HG03175 (cell line): ENCODE data around the gene NMNAT1.
"Not testable (repeated sequence)": the region's sequence is repeated elsewhere in the genome, so short reads cannot be mapped to it uniquely, and the experiment has no call there.

Experiments
- ATAC-seq: cut with Tn5 transposase; IDR thresholded peaks from one replicate; pipeline ENCODE4 v1.9.1; 2021; ENCODE audit warnings: mild to moderate bottlenecking, moderate library complexity; ENCODE audit not compliant: unreplicated experiment

NMNAT1 gene

GRCh38 chr1:10007169-10007568, 63.9 kb downstream of the NMNAT1 start:
- no peak for ATAC-seq

GRCh38 chr1:10014016-10014415, 70.7 kb downstream of the NMNAT1 start:
- ATAC-seq, result no peak

- no peak for ATAC-seq
Measured at GRCh38 chr1:10019561-10019960, 76.3 kb downstream of the NMNAT1 start.

GRCh38 chr1:10020086-10020485, 76.8 kb downstream of the NMNAT1 start:
- no peak for ATAC-seq

- ATAC-seq, result not testable (repeated sequence)
Measured at GRCh38 chr1:10020678-10021077, 77.4 kb downstream of the NMNAT1 start.

GRCh38 chr1:10021992-10022391, 78.7 kb downstream of the NMNAT1 start:
- ATAC-seq, result not testable (repeated sequence)

- no peak for ATAC-seq
Measured at GRCh38 chr1:10022656-10023055, 79.4 kb downstream of the NMNAT1 start.

- ATAC-seq, result no peak
Measured at GRCh38 chr1:10025354-10025753, 82.1 kb downstream of the NMNAT1 start.

GRCh38 chr1:10027027-10027426, 83.8 kb downstream of the NMNAT1 start:
- no peak for ATAC-seq

- not testable (repeated sequence) for ATAC-seq
Measured at GRCh38 chr1:10028956-10029500, 85.8 kb downstream of the NMNAT1 start.

- ATAC-seq, result no peak
Measured at GRCh38 chr1:10031461-10031860, 88.2 kb downstream of the NMNAT1 start.

GRCh38 chr1:10032590-10033358, 89.5 kb downstream of the NMNAT1 start, which contains the start of gene UBE4B:
Gene UBE4B, plus strand, starts transcription at chr1:10032958. Its CDS starts 713 bp downstream, at chr1:10033671.
- ATAC-seq, result peak; percentile 95

GRCh38 chr1:10033359-10033845, 90.1 kb downstream of the NMNAT1 start:
- peak; percentile 19 for ATAC-seq
